GM20000 (cell line): ENCODE results near the gene KPNA4.
"Not testable (repeated sequence)": the region's sequence is repeated elsewhere in the genome, so short reads cannot be mapped to it uniquely, and the experiment has no call there.

ENCODE experiments used
- DNase-seq: peaks from one replicate; pipeline ENCODE4 v3.0.0; 2012; ENCODE audit warnings: low spot score
- TF ChIP-seq, protein P1 (sequence below): IDR thresholded peaks from 2 replicates; pipeline ENCODE4 v1.5.1; 2012; ENCODE audit warnings: mild to moderate bottlenecking, control low read depth; ENCODE audit errors: extremely low read depth, missing control alignments

KPNA4 gene

DNA sequence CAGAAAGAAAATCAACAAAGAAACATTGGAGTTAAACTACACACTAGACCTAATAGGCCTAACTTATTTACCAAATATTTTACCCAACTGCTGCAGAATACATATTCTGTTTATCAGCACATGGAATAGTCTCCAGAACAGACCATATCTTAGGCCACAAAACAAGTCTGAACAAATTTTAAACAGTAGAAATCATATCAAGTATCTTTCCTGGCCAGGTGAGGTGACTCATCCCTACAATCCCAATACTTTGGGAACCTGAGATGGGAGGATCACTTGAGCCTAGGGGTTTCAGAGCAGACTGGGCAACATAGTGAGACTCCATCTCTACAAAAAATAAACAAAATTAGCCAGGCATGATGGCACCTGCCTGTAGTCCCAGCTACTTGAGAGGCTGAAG is 18.1 kb upstream of the KPNA4 start:
- TF ChIP-seq, protein P1, sequence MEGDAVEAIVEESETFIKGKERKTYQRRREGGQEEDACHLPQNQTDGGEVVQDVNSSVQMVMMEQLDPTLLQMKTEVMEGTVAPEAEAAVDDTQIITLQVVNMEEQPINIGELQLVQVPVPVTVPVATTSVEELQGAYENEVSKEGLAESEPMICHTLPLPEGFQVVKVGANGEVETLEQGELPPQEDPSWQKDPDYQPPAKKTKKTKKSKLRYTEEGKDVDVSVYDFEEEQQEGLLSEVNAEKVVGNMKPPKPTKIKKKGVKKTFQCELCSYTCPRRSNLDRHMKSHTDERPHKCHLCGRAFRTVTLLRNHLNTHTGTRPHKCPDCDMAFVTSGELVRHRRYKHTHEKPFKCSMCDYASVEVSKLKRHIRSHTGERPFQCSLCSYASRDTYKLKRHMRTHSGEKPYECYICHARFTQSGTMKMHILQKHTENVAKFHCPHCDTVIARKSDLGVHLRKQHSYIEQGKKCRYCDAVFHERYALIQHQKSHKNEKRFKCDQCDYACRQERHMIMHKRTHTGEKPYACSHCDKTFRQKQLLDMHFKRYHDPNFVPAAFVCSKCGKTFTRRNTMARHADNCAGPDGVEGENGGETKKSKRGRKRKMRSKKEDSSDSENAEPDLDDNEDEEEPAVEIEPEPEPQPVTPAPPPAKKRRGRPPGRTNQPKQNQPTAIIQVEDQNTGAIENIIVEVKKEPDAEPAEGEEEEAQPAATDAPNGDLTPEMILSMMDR, result no peak
- no peak for DNase-seq

DNA sequence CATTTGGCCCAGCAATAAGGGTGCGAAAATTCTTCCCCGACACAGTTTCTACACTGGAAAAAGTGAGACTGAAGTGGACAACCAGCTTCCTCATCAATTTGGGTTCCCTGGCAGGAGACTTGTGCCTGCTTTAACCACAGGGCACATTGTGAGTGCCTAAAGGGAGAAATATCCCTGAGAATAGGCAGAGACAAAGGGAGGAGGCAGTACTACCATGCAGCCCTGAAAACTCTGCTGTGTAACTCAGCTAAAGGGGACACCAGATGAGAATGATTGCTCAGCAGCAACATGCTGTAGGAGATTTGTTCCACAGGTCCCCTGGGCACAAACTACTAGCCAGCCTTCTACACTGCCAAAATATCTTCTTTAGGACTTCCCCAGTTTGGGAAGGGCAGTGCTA is 15.6 kb upstream of the KPNA4 start:
- DNase-seq, result no peak
- TF ChIP-seq, protein P1, result no peak

DNA sequence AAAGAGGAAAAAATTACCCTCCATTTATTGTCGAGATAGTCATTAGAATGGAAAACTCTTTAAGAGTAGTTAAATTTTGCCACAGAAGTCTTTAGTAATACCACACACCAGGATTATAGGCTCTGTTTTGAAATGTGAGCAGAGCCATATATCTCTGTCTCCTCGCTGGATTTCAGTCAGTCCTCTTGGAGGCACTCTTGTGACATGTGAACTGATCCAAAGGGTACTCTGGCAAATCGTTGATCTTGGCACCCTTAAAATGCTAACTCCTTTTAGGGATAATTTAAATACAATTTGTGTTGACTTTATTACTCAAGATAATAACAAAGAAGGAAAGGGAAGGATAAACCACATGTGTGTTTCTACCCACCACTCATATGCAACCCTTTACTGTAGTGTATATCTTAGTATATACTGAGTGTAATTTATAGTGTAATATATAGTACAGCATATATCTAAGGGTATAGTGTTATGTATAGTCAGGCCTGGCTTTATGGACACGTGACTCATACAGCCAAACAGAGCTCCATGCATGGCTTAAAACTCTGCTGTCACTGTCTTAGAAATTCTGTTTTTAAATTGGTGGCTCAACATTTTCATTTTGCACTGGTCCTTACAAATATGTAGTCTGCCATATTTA is 12.3 kb upstream of the KPNA4 start:
- TF ChIP-seq, protein P1, result no peak
- no peak for DNase-seq

DNA sequence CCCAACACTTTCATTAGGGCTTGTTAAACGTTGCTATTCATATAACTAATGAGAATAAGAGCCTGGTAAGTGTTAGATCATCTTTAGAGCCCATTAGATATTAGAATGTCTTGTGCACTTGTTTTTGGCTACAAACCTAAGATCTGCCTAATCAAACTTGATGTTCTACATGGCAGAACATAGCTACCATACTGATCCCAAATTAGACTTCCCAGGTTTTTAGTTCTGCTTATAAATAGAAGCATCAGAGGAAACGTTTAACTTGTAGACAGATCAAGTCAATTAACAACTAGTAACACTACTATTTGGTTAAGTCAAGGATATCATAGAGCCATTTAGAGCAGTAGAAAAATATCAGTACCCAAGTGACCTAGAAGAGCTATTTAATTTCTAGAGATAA is 11.7 kb upstream of the KPNA4 start:
- no peak for DNase-seq
- TF ChIP-seq, protein P1, result no peak

DNA sequence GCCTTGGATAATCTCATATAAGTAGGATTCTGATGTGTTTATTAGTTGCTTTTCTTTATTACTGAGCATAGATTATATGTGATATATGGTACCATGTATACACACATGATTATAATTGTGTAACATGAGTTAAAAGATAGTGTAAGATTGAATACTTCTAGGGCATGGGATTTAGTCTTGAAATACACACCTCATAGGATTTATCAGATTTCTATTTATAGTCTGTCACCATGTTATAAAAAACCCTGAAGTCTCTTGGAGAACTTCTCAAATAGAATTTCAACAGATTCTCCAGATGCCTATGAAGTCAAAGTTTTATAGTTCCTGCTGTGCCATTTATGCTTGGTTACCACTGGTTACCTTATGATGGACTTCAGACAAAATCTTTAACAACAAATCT is 11.2 kb upstream of the KPNA4 start:
- DNase-seq, result no peak
- TF ChIP-seq, protein P1, result no peak

DNA sequence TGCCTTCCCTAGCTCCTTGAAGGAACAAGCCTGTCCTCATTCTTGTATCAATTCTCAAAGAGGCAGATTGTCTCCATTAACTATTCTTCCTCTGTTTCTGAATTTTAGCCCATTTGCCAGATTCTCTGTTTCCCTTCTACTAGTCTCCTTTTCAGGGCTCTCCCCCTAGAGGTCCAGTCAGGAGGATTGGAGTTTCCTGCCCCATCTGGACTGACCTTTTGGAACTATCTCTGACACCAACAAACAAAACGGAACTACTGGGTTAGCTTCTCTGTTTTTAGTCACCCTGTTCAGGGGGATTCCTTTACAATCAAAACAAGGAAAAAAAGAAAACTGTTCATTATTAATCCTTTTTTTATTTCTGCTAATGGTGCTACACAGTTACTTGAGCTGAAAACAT is 10.2 kb upstream of the KPNA4 start:
- TF ChIP-seq, protein P1, result no peak
- peak; percentile 19 for DNase-seq

DNA sequence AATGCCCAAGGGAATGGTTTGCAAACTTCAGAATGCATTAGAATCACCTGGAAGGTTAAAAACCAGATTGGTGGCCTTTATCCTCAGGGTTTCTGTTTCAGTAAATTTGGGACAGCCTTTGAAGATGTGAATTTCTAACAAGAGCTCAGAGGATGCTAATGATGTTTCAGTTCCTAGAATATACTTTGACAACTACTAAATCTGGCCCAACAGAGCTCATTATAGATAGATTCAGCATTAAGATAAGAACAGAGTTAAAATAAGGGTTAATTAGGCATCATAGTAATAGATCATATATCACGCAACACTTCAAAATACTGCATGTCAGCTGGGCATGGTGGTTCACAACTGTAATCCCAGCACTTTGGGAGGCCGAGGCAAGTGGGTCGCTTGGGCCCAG is 9.3 kb upstream of the KPNA4 start:
- TF ChIP-seq, protein P1, result no peak
- DNase-seq, result no peak

DNA sequence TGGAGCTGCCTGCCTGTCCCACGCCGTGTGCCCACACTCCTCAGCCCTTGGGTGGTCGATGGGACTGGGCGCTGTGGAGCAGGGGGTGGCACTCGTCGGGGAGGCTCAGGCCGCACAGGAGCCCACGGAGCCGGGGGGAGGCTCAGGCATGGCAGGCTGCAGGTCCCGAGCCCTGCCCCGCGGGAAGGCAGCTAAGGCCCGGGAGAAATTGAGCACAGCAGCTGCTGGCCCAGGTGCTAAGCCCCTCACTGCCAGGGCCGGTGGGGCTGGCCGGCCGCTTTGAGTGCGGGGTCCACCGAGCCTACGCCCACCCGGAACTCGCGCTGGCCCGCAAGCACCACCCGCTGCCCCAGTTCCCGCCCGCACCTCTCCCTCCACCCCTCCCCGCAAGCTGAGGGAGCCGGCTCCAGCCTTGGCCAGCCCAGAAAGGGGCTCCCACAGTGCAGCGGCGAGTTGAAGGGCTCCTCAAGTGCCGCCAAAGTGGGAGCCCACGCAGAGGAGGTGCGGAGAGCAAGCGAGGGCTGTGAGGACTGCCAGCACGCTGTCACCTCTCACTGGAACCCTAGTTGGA is 8.7 kb upstream of the KPNA4 start:
- DNase-seq, result not testable (repeated sequence)
